Calu3 (cell line): ENCODE measurements around the gene TF. TPM values are rescaled to one million over a fixed set of nuclear protein-coding genes. Genes with fewer than 3 reads are reported as not detected.

Source experiments
- BruUV-seq: library from RNA; stranded (reverse); fragments of 400-500 nt; replicated peaks from 2 replicates; lab custom pipeline; 2021; lab: Mats Ljungman, UMichigan
- CTCF ChIA-PET: fragments of 300-600 bp; sonication (Branson Sonifier 250); formaldehyde crosslinking; loops from one replicate; lab custom pipeline; 2022; ENCODE audit warnings: antibody characterized with exemption; lab: Charles Lee
- DNase-seq: peaks from one replicate; pipeline ENCODE4 v3.0.0; 2022
- H3K27ac Mint-ChIP-seq: one replicate; pipeline ENCODE4 v1.8.0; 2022; ENCODE audit warnings: mixed read lengths; ENCODE audit not compliant: unreplicated experiment
- H3K27me3 Mint-ChIP-seq: one replicate; pipeline ENCODE4 v1.8.0; 2022; ENCODE audit warnings: mixed read lengths; ENCODE audit not compliant: unreplicated experiment
- H3K36me3 Mint-ChIP-seq: one replicate; pipeline ENCODE4 v1.8.0; 2022; ENCODE audit warnings: mild to moderate bottlenecking, moderate library complexity, mixed read lengths; ENCODE audit not compliant: insufficient read depth, unreplicated experiment
- H3K4me1 Mint-ChIP-seq: one replicate; pipeline ENCODE4 v1.8.0; 2022; ENCODE audit warnings: mild to moderate bottlenecking, low read depth, mixed read lengths; ENCODE audit not compliant: unreplicated experiment
- H3K4me3 Mint-ChIP-seq: one replicate; pipeline ENCODE4 v1.8.0; 2022; ENCODE audit warnings: mild to moderate bottlenecking, low read depth, moderate library complexity, mixed read lengths; ENCODE audit not compliant: unreplicated experiment
- H3K9me3 Mint-ChIP-seq: one replicate; pipeline ENCODE4 v1.8.0; 2022; ENCODE audit warnings: low read depth, mixed read lengths; ENCODE audit not compliant: unreplicated experiment
- CTCF ChIP-seq: fragments of 200-600 bp; IDR thresholded peaks from one replicate; pipeline ENCODE4 v1.8.0; 2022; ENCODE audit warnings: antibody characterized with exemption; ENCODE audit not compliant: unreplicated experiment
- intact Hi-C: fragments of 100-400 bp; cut with micrococcal nuclease; formaldehyde crosslinking; loops from one replicate; pipeline ENCODE4 v1.10.0; 2022; ENCODE audit not compliant: unreplicated experiment
- total RNA-seq: library from RNA; stranded (reverse); gene quantifications from 2 replicates; pipeline ENCODE4 v1.2.3, GENCODE V29; 2022

The TF gene
- total RNA-seq, 1 experiment from 2014 or later, result 1.1 TPM

GRCh38 chr3:133700351-133700750 is 45.8 kb upstream of the TF start:
- BruUV-seq, result no TSS peak
- DNase-seq, result no peak
- Mint-ChIP-seq H3K27ac (no peak overlapping the region), H3K27me3 (peaks cover 63% of the 10 kb centered on the region), H3K4me3 (no peak overlapping the region), H3K4me1 (no peaks in the 10 kb centered on the region), H3K9me3 (no peaks in the 10 kb centered on the region), H3K36me3 (no peaks in the 10 kb centered on the region)
- no peak for TF ChIP-seq CTCF
- intact Hi-C loops, result no loop called here
- CTCF ChIA-PET, result interaction anchor here (0.9 to 1.6 kb wide), 2 partner anchors 8 to 9 kb away, joined by 3 read pairs; no protein-coding TSS in a partner anchor

GRCh38 chr3:133701435-133702358 is 44.5 kb upstream of the TF start:
- peaks cover 65% of the 10 kb centered on the region for H3K27me3 Mint-ChIP-seq
- H3K4me3 Mint-ChIP-seq, result no peak overlapping the region
- intact Hi-C loops, result no loop called here
- H3K4me1 Mint-ChIP-seq, result no peaks in the 10 kb centered on the region
- CTCF ChIA-PET, result interaction anchor here (0.6 to 1.6 kb wide), 2 partner anchors 10 to 135 kb away, joined by 3 read pairs; no protein-coding TSS in a partner anchor
- no peak overlapping the region for H3K27ac Mint-ChIP-seq
- no peaks in the 10 kb centered on the region for H3K9me3 Mint-ChIP-seq
- DNase-seq, result no peak
- H3K36me3 Mint-ChIP-seq, result no peaks in the 10 kb centered on the region
- no TSS peak for BruUV-seq
- TF ChIP-seq CTCF, result no peak

GRCh38 chr3:133703915-133704314 is 42.3 kb upstream of the TF start:
- no peak for TF ChIP-seq CTCF
- peaks cover 64% of the 10 kb centered on the region for H3K27me3 Mint-ChIP-seq
- H3K9me3 Mint-ChIP-seq, result no peaks in the 10 kb centered on the region
- no peak for DNase-seq
- intact Hi-C loops, result no loop called here
- CTCF ChIA-PET, result no interaction called here
- no peaks in the 10 kb centered on the region for H3K36me3 Mint-ChIP-seq
- no peak overlapping the region for H3K4me3 Mint-ChIP-seq
- no TSS peak for BruUV-seq
- no peaks in the 10 kb centered on the region for H3K4me1 Mint-ChIP-seq
- no peak overlapping the region for H3K27ac Mint-ChIP-seq

DNA sequence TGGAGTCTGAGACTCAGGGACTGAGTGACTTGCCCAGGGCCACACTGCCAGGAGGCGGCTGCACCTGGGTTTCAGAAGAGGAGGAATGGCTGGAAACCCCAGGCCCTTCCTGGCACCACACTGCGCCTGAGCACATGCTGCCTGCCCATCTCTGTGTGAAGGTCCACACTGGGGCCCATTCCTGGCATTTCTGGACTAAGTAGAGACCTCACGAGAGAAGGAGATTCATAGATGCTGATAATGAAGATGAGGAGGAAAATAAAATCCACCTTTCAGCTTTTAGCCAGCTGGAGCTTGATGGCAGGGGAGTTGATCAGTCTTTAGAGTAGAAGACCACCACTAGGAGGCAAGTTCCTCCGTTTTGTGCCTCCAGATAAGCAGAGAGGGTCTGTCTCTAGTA is 40.2 kb upstream of the TF start:
- Mint-ChIP-seq H3K27ac (no peak overlapping the region), H3K36me3 (no peaks in the 10 kb centered on the region), H3K4me3 (no peak overlapping the region), H3K27me3 (peaks cover 69% of the 10 kb centered on the region), H3K9me3 (no peaks in the 10 kb centered on the region), H3K4me1 (no peaks in the 10 kb centered on the region)
- BruUV-seq, result no TSS peak
- CTCF ChIA-PET, result interaction anchor here (1.6 kb wide), 1 partner anchor 11 kb away, joined by 5 read pairs; no protein-coding TSS in a partner anchor
- no peak for DNase-seq
- intact Hi-C loops, result no loop called here
- TF ChIP-seq CTCF, result no peak
